GM18508 (cell line): ENCODE results near the gene VASH1.

Source experiments
- ATAC-seq: cut with Tn5 transposase; IDR thresholded peaks from one replicate; pipeline ENCODE4 v1.9.1; 2021; ENCODE audit warnings: moderate number of reproducible peaks; ENCODE audit not compliant: insufficient read depth, unreplicated experiment

VASH1 gene

DNA sequence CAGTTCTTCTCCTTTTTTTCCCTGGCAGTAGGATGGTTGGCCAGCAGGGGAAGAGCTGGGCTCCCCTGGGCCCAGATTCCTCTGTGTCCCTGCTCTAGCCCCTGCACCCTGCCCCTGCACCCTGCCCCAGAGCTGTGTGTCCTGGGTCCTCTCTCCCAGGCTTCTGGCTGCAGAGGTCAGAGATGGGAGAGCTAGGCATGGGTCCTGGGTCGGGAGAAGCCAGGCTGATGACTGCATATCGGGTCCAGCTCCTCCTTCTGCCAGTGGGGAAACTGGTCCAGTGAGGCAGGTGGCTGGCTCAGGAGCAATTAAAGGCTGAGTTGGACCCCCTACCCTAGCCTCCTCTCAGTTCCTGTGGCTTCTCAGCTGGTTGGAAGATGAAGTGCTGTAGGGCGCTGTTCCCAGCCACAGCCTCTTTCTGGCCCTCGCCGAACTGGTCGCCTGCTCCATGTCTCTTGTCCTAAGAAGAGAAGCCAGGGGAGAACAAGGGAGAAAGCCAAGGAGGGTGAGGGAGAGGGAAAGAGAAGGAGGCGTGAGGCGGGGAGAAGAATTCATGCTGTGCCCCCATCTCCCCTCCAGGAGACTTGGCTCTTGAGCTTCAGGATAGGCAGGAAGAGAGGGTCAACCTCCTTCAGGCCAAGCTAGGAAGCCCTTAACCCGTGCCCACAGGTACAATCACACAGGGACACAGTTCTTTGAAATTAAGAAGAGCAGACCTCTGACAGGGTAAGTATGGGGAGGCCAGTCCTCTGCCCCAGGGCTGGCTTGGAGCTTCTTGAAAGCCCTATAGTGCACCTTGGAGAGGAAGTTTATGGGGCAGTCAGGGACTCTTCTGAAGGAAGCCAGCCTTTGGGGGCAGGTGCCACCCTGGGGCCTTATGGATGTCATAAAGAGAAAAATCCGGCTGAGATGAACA, 9.5 kb downstream of the VASH1 start:
- no peak for ATAC-seq

DNA sequence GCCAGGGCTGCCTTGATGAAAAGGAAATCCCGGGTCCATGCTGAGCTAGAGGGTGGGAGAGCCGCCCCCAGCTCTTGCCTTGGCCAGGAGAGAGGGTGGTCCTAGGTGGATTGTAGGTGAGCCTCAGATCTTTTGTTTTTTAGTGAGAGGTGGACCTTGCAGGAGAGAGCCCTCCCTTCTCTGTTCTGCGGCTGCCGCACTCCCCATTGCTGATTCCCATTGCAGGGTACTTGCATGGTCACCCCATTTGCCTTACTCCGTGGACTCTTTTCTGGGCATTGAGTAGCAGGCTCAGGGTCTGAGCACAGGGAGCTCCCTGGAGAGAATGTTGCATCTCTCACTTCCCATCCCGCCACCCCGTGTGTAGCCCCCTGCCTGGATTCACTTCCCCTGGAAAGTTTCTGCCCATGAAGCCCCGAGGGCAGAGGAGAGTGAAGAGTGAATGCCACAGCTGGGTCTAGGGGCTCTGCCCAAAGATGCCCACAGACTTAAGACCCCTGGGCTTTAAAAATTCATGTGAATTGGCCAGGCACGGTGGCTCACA, 10.2 kb downstream of the VASH1 start:
- no peak for ATAC-seq

DNA sequence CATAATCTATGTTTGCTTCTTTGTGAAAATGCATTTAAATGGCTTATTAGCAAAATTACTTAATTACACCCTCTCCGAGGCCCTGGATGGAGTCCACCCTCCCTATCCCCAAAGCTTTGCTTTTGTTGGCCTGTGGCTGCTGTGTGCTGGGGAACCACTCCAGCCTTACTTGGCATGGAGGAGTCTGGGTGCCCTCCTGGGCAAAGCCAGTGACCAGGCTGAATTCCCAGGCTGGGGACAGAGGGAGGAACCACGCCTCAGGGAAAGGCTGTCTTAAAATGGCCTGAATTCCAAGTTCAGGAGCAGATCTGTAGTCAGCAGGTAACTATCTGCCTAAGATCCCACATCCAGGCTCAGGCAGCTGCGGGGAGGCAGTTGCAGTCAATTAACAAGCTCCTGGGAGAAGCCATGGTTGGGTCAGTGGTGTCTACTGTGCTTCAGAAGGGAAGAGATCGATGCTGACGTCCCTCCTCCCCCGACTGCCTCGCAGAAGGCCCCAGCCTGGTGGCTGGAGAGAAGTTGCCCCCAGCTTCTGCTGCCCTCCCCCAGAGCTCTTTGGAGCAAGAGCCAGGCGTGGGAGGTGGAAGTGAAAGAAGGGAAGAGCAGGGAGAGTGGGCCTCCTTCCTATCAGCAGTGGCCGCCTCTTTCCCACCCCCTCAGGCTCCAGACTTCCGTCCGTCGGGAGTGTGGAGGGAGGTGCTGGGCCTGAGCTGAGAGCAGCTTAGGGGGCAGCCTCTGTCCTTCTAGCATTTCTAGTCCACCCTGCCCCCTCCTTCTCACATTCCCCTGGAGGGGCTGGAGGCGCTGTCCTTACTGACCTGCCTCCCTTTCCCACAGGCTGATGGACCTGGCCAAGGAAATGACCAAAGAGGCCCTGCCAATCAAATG, 11.3 kb downstream of the VASH1 start:
- no peak for ATAC-seq

DNA sequence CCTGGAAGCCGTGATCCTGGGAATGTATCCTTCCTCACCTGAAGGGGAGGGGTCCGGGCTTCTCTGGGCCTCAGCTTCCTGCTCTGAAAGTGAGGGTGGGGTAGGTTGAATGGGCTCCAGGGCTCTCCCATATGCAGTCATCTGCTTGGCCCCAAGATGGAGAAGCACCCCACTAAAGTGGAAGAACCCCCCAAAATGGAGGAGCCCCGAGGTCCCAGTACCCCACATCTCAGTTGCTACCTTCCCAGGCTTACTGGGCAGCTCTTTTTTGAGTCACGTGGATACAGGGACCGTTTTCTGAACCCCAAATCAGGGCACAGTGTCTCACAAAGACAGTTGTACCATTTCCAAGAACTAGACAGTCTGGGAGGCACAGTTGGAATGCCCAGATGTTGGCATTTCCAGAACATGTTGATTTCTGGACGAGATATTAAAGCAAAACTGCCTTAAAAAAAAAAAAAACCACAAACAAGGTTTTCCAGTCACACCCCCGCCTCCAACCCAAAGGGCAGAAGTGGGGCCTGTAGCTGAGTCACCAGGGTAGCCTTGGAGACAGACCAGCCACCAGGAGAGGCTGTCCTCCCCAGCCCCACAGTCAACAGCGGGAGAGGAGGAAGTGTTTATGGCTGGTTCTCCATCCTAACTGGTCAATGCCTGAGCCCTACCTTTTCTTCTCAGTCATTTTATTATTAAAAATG, 12.1 kb downstream of the VASH1 start:
- no peak for ATAC-seq

DNA sequence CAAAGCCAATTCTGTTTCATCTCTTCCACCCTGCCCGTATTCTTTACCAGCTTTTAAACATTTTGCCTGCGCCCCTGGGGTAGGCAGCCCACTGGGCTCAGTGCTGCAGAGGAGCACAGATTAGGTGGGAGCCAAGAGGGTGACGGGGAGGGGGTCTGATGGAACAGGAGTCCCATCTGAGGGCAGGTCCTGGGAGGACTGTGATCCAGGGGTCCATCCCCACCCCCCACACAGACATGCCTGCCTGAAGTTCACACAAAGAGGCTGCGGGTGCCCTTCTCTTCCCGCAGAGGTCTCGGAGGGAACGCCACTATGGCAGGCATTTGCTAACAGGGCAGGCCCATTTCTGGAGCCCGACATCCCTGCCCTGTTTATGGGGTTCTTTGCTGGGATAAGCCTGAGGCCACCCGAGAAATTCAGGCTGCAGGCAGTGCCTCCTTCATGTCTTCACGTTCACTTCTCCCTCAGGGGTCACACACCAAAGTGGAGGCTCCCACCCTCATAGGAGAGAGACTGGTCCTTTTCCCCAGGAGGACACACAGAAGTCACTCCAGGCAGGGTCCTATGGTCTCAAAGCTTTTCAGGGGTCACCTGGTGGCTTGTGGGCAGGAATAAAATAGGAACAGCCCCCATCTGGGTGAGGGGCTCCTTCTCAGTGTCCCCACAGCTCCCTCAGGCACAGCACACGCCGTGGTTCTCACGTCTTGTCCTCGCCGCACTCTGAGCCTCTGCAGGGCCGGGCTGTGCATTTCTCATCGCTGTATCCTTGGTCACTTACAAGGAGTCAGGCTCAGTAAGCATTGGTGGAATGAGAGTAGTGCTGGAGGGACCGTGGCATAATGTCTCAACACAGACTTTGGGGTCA, 12.9 kb downstream of the VASH1 start:
- no peak for ATAC-seq

DNA sequence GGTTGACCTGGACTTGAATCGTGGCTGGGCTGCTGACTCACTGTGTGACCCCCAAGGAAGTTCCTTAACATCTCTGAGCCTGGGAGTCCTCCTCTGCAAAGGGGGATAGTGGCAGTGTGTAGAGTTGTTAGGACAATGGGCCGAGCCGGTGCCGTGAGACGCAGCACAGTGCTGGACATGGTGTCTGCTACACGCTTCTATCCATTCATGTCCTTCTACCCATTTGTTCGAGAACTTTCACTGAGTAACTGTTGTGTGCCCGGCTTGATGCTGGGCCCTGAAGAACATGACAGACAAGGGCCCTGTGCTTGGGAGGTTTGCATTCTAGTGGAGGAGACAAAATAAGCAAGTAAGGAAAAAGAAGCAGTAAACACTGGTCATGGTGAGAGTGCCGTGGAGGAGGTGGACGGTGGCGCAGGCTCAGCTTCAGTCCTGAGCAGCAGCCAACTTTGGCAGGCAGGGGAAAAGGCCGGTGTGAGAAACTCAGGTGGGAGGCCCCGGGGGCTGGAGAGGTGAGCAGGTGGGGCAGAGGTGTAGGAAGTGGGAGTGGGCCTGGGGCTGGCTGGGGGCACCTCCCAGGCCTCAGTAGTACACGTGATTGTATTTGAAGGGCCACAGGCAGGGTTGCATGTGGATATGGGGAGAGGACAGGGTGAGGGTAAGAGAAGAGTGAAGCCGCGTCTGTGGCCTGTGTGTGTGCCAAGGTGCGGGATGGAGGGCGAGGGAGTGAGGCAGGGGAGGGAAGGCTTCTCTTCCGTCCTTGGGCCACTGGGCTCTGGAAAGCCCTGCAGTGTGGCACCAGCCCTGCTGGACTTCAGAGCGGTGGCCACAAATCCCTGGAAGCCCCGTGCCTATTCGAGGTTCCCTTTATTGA, 13.8 kb downstream of the VASH1 start:
- no peak for ATAC-seq

DNA sequence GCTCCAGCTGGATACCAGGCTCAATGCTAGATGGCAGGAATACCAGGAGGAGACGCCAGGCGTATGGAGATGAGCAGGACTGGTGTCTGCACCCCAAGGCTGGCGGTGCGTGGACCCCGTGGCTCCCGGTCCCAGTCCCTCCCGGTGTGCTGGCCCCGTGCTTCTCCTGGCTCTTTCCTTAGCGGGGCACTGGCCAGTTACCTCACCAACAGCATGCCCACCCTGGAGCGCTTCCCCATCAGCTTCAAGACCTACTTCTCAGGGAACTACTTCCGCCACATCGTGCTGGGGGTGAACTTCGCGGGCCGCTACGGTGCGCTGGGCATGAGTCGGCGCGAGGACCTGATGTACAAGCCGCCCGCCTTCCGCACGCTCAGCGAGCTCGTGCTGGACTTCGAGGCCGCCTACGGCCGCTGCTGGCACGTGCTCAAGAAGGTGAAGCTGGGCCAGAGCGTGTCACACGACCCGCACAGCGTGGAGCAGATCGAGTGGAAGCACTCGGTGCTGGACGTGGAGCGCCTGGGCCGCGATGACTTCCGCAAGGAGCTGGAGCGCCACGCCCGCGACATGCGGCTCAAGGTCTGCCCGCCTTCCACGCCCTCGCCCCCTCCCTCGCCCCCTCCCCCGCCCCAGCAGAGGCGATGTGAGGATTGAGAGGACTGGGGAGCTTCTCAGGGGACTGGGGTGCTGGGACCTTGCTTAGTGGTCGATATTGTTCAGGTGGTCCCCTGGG, 14.6 kb downstream of the VASH1 start:
- ATAC-seq: no peak

DNA sequence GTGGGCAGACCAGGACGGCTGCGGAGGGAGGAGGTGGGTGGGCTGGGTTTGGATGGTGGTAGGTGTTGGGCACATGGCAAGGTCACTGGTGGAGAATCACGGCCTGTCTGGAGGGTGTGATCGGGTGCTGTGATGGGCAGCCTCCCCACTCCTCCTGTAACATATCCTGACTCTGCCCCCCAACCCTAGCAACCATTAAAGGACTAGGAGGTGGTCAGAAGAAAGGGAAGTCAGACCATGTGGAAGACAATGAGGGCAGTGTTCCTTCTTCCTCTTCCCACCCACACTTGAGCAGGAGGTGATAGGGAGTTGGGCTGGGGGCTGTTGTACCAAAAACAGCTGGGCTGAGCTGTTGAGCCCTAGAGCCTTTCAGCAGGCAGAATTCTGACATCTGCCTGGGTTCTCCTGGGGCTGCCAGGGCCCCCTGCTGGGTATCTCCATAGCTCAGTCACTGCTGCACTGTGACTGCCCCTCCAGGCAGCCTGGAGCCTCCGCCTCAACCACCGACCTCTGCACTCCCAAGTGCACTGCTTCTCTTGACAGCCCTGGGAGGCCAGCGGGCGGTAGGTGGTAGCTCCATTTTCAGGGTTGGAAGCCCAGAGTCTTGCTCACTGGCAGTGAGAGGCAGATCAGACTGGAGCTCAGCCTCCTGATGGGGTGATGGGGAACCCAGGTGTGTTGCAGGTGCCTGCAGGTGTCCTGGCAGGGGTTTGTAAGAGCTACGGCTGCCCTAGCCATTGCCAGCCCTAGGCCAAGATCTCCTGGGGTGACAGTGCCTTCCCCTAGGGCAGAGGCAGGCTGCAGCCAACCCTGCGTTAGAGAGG, 15.4 kb downstream of the VASH1 start:
- no peak for ATAC-seq

DNA sequence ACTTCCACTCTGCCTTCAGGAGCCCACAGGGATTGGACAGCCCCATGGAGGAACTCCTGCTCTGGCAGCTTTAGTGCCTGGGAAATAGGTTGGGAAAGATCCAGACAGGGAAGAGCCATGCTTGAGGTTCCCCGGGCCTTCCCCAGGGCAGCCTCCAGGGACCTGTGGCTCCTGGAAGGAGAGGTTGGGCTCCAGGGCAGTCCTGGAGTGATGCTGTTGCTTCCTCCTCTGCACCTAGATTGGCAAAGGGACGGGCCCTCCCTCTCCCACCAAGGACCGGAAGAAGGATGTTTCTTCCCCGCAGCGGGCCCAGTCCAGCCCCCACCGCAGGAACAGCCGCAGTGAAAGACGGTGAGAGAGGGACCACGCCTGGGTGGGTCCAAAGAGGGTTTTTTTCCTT, 16.5 kb downstream of the VASH1 start:
- ATAC-seq: no peak

DNA sequence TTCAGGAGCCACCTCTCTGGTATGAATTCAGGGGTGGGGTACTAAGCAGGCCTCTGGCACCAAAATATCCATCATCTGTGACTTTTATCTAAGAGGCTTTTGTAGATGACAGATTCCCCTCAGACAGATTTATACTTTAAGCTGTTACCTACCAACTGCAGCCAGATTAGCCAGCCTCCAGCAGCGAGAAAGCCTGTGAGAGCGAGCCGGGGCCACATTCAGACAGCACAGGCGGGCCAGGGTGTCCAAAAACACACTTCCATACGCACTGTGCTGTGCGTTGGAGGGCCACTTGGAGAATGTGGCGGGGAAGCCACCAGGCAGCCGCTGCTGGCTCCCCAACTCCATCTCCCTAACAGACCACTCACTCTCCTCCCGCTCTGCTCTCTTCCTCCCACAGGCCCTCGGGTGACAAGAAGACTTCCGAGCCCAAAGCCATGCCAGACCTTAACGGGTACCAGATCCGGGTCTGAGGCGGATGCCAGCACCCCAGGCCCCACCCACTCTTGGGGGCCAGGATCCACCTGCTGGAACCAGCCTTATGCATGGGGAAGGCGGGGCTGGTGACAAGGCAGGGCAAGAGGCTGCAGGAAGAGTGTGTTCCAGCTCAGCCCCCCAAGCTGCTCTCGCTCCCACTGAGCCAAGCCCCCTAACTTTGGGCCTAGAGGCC, 17.4 kb downstream of the VASH1 start:
- ATAC-seq: no peak

DNA sequence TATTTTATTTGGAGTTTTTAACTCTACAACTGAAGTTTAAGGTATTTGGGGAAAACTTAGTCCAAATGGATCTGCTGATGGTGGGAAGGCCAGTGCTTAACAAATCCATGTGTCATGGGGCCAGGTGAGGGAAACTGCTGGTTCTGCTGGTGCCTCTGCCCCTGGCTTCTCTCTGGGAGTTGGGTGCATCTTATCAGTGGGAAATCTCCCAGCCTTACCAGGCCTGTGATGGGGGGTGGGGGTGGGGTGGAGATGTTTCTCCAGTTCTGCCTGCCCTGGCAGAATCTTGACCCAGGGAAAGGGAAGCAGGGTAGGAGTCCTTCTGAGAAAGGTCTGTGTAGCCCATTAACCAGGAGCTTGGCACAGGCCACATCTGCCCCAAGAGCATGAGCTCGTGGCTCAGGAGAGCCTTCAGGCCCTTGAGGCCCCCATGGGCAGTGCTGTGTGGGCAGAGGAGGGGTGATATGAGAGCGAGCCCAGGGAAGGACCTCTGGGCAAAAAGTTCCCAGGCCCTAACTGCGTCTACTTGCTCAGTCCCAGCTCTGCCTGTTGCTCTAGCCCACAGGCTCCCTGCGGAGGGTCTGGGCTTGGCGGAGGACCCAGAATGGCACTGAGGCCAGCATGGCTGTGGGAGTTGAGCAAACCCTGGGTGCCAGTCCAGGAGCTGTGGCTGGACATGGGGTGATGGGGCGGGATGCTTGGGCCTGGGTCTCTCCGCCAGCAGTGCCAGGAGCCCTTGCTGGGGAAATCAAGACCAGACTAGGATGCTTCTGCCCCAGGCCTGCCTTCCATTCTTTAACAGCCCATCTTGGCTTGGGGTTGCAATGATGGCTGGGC, 18.2 kb downstream of the VASH1 start:
- no peak for ATAC-seq

DNA sequence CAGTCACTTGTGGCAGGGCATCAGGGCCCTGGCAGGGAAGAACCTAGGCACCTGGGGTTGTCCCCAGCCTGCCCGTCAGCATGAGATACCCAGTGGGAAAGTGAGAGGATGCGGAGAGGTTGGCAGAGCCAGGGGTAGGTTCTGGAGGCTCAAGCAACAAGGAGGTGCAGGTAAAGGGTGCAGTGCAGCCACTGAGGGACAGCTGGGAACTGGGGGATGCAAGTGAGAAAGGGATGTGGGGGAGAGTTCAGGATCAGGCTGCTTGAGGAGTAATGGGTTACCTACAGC, 18.7 kb downstream of the VASH1 start:
- no peak for ATAC-seq

DNA sequence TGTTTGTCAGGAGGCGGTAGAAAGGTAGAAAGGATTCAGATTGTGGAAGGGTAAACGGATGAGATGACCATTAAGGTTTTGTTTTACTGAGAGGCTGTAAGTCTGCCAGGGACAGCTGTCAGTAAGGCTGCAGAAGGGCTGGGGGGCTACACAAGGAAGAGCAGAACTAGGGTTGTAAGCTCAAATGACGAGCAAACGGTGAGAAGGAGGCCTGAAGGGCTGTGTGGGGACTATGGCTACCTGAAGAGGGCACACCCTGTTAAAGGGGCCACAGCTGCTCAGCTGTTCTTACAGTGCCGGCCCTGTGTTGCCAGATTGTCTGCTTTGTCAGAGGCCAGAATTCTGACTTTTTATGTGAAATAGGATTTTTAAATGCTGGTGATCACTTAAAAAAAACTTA, 19.1 kb downstream of the VASH1 start:
- ATAC-seq: no peak

DNA sequence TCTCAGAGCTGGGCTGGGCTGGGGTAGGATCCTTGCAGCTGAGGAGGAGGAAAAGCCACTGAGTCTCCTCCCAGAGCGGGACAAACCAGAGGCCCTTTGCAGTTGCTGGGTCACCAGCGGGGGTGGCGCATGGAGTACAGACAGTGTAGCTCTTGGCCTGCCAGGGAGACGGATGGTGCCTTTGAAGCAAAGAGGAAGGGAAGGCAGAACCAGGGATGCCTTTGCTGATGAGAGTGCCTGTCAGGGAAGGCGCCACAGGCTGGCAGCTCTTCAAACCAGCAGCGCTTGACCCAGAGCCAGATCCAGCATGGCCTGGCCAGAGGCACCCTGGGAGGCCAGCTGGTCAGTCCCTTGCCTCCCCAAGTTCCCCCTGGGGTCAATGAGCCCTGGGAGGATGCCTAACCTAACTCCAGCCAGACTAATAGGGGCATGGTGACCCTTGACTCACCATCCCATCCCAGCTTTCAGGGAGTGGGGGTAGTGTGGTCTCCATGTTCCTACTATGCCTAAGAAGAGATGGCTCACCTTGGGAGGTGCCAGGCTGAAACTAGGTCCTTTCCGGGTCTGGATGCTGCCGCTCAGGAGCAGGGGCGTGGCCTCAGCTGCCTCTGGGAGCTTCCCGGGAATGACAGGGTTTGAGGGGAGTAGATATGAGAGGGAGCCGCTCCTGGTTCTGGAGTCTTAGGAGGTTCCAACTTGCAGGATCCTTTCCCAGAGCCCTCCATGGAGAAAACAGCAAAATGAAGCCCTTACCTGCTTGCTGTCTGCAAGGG, 19.8 kb downstream of the VASH1 start:
- ATAC-seq: no peak

DNA sequence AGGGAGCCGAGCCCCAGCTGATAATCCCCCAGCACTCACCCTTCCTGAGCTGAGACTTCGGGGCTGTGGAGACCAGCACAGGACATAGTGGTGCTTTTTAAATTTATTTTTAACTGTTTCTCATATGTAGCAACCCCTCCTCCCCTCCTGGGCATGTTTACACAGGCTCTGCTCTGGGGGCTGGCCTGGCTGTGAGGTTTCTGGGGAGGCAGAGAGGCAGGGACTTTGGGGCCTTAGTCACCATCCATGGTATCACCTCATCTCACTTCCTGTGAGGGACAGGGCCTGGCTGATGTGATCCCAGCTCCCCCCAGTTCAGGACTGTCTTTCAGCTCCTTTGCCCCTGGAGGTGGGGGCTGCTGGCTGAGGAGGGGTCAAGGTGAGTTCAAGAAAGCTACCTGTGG, 20.4 kb downstream of the VASH1 start:
- ATAC-seq: no peak
